HG02678 (cell line): ENCODE data around the gene TSHZ2.
A peak's percentile ranks its signal among the peaks of the same experiment; 100 is the strongest.

ENCODE experiments used
- ATAC-seq: cut with Tn5 transposase; IDR thresholded peaks from one replicate; pipeline ENCODE4 v1.9.1; 2021; ENCODE audit warnings: mild to moderate bottlenecking, moderate library complexity; ENCODE audit not compliant: unreplicated experiment

The TSHZ2 gene

DNA sequence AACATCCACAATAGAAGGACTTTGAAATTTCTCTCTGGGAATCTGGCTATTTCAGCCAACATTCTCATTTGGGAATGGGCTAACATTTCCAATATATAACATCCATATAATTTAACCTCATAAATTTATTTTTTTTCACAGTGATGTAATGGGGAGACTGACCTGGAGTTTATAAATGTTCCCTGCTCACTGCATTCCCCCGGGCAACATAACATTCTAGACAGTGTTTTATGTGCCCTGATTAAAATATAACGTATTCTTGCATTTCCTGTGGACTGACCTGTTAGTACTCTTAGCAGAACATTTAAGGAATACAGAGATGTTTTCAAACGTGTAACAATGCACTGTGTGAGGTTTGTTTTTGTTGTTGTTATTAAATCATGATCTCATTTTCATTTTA, 20.9 kb downstream of the TSHZ2 start:
- ATAC-seq: no peak

DNA sequence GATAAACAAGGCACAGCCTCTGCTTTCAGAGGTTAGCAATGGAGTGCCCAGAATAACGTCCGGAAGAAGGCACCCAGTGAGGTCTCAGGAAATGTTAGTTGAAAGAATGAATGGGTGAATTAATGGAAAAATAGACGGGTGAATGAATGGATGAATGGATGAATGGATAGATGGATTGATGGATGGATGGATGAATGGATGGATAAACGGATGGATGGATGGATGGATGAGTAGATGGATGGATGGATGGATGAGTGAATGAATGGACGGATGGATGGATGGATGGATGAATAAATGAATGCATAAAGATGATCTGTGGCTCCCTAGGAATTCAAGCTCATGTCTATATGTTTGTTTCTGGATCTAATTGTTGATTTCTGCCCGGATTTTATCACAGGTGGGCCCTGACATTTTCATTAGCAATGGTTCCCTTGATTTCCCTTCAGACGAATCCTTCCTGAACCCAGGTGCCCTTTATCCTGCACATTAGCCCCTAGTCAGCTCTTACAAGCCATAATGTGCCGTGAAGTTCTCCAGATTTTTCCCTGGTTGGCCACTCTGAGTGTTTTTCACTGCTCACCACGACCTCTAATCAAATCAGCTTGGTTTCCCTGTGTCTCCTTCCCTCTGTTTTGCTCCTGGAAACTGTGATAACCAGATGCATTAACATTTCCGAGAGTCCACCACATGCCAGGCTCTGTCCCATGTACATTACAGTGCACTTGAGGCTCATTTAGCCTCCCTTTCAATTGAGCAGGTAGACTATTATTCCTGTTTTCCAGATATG, 22.2 kb downstream of the TSHZ2 start:
- ATAC-seq: no peak

DNA sequence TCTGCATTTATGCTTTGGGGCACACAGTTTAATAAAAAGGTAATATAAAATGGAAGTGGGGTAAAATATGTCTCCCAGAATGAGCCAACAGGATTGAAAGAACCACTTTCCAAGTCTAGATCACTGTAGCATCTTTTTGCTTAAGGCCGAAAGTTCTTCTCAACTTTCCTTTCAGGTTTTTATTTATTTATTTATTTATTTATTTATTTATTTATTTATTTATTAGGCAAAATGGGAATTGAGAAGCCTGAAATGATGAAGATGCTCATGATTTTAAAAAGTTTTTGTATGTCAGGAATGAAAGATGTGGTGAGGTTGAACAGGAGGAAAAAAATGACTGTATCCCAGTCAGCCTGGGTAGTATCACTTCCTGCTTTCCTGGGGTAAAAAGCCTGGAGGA, 24.0 kb downstream of the TSHZ2 start:
- no peak for ATAC-seq

DNA sequence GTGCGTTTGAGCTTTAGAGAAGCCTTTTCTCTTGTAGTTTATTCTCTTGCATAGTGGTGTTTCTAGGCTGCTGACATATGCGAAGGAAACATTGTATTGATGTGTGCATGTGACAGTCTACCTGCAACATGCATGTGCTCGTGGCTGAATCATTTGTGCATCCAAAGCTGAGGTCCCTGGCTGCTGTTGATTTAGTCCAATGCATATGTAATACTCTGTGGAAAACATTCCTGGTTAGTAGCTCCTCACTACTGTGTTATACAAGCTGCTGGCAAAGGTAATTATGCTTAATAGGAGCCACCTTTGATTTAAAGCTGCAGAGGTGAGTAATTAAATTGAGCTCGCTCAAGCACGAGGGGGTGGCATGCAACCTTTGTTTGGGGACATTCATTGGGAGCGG, 24.5 kb downstream of the TSHZ2 start:
- ATAC-seq: no peak

DNA sequence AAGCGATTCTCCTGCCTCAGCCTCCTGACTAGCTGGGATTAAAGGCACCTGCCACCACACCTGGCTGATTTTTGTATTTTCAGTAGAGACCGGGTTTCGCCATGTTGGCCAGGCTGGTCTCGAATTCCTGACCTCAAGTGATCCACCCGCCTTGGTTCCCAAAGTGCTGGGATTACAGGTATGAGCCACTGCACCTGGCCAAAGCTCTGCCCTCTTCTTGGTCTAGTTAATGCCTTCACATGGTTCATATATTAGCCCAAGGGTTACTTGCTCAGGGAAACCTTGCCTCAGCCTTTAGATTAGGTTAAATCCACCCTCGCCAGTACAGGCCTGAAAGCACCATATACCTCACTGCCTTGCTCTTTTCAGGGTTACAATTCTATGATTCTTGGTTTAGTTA, 26.1 kb downstream of the TSHZ2 start:
- ATAC-seq: no peak

DNA sequence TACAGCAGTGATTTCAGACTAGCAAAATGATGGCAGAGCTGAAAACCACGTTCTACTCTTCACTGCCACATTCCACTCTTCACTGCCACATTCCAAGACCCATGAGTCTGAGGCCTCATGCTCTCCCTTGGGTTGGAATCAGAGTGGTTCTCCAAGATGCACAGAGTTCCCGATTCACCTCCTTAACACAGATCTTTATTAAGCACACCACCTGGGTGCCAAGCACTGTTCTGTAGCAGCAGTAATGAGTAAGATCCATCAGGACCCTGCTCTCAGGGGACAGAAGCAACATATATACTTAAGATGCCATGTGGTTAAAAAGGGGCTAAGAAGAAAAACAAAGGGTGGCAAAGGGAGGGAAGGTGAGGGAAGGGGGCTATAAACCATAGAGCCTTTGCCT, 26.9 kb downstream of the TSHZ2 start:
- no peak for ATAC-seq

DNA sequence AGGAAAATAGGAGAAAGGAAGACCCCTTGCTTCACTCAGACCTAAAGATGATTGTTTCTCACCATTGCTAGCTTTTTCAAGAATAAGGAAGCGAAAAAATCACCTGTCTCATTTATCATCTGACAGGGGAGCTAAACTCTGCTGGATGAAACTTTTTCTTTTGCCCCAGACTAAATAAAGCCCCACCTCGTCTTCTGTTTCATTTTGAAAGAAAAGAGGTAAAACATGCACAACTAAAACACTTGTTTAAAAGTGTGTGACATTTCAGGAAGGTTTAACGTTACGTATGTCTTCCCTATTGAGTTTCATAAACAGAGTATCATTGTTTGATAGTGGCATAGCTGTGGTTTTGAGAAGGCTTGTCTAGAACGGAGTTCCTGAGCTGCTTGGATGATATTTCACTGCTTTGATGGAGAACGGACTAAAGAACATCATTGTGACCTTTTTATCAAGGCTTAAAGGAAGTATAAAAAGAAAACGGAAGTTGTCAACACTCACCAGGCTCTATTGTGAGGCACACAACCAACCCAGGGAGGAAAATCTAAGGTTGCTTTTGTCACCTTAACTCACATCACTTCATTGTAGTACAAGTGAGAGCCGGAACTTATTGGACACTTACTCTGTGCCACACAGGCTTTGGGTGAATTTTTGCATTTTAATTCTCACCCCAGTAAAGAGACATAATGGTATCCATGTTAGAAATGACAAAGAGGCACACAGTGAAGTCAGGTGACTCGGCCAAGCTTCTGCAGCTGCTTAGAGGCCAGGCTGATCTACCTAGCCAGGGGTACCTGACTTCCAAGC, 29.5 kb downstream of the TSHZ2 start:
- ATAC-seq: peak; percentile 75

DNA sequence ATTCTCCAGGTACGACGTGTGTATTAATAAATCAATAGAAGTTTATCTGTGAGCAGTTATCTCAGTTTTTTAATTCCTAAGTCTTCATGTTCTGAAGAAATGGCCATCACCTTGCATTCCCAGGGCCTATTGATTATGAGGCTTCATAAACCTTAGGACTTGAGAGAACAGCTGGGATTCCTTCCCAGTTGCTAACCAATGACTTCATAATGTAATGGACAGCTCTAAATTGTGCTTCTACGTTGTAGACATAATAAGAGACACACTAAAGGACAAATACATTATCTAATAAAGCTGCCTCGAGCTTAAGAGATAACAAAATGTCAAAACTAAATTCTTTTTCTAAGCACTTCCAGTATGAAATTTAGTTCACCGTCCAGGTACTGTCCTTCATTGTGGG, 30.6 kb downstream of the TSHZ2 start:
- no peak for ATAC-seq

DNA sequence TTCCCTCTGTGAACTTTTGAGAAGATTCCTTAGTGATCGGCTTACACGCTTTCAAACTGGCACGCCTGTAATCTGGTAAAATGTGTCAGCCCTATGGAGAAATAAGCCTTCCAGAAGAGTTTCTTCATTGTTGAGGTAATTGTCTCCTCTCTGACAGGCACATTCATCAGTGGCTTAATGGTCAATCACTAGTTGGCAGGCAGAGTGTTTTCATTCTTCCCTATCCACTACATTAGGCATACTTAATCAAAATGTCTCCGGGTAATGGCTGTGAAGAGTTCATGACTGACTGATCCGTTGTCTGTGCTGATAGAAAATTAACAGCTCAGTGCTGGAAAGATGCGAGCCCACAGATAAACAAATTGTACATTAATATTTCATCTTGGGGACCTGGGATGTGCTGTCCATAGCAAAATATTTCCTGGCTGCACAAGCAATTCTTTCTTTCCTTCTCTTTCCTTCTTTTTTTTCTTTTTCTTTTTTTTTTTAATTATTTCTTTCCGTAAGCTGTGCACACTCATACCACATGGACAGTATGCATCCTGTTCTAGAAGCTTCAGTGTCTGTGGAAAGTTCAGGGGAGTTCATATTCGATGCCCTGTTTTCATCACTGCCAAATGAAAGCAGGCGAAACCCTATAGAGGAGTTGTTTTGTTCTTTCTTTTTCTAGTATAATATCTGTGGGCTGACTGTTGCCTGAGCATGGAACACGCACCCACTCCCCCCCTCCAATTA, 31.4 kb downstream of the TSHZ2 start:
- ATAC-seq: no peak

DNA sequence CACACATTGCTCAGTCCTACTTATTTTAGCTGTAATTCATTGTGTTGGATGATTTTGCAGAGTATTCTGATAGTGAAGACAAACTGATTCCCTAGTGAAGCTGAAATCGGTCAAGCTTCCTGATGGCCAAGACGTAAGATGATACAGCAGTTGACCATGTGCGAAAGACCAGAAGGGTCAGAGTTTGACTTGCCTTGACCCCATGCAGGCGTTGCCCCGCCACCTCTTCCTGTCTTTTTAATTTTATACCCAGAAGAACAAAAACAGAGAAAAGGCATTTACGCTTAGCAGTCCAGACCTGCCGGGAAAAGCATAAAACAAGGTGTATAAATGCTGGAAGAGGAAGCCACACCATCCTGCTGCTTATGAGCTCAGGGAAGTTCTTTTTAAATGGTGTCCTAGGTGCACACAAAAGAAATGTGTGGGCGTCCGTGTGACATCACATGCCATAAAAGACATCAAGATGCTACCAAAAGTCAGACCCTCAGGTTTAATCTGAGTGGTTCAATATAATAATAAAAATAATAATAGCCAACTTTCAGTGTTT, 32.2 kb downstream of the TSHZ2 start:
- ATAC-seq: no peak

DNA sequence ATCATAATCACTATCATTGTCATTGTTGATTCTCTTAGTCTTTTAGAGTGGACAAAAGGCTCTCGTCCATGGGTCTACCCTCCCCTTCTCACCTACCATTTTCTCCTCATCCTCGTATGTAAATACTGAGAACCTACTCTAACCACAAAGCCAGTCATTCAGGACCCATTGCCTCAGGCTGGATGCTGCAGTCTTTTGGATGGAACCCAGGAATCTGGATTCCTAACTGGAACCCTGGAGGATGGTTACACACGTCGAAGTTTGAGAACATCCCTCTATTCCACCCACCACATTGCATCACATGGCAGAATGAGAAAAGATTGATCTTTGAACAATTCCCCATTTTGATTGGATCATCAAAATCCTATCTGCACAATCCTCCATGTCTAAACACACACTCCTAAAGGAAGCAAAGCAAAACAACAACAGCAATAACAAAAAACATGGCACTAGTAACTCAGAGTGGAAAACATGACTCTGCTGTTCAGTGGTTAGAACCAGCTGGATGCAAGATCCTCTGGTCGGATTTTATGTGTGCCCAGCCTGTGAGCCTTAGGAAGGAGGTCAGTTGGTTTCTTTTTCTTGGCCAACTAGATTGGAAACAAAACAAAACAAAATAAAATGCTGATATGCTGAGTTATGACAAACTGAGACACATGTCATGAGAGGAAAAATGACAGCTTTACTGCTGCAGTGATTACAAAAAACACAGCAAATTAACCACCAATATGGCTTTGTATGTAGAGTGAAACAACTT, 38.0 kb downstream of the TSHZ2 start:
- ATAC-seq: no peak

DNA sequence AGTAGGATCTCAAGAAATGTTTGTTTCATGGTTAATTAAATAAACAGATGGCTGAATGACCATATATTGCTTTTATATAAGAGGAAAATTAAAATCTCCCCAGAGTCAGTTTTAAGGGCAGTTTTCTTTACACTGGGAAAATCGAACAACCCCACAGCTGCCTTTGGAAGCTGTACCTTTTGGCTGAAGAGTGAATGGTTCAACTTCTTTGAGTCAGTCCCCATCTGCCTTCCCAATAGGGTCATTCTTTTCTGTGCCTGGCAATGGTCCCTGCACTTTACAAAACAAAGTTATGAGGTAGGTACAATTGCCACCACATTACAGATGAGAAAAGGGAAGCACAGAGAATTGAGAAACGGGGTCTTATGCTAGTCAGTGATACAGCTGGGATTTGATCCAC, 39.5 kb downstream of the TSHZ2 start:
- ATAC-seq: no peak

DNA sequence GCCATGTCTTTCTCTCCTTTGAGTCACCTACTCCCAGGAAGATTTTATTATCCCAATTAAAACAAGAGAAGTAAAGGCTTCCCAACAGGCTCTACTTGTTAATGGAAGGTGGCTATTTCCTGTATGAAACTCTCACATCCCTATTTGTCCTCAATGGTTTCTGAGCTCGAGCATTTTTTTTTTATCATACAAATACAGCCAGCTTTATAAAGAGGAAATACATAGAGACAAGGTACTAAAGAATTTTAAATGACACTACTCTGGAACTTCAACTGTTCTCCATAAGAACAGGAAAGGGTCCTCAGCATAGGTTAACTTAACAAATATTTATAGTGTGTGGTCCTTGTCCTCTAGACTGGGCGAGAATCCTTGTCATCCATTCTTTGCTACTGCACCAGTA, 41.0 kb downstream of the TSHZ2 start:
- ATAC-seq: no peak

DNA sequence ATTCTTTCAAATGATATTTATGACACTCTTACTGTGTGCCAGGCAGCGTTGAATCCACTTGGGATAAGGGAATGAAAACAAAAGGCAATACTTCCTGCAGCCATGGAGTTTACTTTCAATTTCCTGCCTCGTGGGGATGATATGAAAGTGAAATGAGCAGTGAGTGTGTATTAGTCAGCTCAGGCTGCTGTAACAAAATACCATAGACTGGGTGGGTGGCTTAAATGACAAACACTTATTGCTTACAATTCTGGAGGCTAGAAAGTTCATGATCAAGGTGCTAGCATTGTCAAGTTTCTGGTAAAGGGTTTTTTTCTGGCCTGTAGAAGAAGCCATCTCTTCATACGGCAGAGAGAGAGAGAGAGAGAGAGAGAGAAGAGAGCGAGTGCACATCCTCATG, 41.7 kb downstream of the TSHZ2 start:
- ATAC-seq: no peak

DNA sequence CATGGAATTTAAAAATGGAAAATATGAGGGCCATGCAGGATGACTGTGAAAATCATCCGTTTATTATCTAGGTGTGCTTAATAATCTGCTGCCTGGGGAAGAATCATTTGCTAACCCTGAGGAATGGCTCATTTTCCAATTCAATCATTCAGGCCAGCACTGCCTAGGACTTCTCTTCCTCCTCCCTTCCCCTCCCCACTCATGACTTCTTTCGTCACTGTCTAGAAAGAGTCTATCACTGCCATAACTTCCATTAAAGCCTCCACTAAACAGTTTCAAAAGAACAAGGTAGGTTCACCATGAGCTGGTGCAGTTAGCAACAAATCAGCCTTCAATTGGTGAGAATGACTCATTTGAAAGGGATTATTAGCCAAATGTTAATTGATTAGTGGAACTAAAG, 43.9 kb downstream of the TSHZ2 start:
- no peak for ATAC-seq

DNA sequence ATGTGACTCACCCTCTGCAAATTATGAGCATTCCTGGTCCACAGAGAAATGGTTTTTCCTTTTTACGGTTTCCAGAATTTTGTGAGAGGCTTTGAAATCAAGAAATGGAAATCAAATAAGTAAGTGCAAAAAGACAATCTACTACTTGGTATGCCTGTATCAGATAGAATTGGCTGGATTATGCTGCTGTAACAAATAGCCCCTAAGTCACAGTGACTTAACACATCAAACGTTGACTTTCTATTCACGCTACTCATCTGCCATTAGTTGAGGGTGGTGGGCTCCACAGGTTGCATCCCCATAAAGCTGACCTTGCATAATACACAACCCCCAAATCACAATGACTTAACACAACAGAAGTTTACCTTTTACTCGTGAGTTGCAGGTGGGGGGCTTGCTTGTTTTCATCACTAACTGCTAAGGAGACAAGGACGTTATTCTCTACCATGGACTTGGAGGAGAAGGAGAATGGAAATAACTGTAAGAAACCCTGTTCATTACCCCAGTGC, 44.4 kb downstream of the TSHZ2 start:
- no peak for ATAC-seq

DNA sequence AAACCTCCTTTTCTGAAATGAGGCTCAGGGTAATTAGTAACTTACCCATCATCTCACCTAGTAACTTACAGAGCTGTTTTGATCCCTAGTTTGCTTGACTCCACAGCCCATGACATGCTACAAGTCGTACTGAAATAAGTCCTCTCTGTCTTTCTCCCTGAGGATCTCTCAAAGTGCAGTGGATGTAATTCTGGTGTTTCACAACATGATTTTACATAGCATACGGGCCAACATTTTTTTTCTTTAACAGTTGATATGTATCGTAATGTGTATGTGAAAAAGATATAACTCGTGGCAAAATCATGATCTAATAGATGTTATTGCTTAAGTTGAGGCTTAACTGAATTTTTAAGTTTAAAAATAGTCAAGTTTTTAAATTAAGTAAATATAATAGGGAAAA, 45.0 kb downstream of the TSHZ2 start:
- no peak for ATAC-seq

DNA sequence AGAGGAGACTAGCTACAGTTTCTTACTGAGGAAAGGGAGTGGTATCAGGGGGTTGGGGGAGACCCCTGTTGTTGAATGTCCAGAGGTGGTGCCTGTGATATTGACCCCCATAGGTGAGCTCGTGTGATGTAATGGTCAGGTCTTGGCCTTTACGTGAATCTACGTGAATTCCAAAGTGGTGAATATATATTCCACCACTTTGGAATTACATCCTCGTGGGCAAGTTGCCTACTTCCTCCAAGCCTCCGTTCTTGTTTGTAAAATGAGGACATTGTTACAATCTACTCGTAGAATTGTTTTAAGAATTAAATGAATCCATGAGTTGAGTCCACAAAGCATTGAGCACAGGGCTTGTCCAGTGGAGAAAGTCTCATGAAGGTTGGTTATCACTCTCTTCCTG, 47.3 kb downstream of the TSHZ2 start:
- no peak for ATAC-seq

DNA sequence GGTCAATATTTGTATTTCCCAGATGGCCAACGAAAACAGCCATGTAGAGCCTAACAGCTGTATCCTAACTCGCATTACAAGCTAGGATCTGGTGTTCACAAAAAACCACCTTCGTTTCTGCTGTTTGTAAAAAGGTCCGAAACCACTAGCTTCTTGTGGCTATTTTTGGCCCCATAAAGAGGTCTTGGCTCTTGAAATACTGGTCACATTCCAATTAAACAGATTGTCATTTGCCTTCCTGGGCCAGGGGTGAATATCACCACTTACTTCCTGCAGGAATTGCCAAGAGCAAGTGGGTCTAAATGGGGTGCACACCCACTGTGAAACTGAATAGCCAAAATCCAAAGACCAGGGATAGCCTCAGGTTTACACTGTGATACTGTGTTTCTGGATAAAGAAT, 48.2 kb downstream of the TSHZ2 start:
- ATAC-seq: no peak

DNA sequence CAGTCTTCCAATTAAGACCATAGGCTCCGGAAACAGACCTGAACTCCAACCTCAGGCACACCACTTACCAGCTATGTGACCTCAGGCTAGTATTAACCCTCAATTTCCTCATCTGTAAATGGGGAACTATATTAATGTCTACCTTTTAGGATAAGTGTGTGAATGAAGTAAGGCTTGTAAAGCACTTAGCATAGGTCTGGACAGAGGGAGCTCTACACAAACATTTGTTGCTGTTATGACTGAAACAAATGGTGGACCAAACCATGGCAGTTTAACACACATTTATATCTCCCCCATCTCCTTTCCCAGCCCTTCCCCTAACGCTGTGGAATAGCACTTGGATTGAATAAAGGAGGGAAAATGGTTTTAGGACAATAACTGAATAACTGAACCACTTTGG, 48.7 kb downstream of the TSHZ2 start:
- no peak for ATAC-seq

DNA sequence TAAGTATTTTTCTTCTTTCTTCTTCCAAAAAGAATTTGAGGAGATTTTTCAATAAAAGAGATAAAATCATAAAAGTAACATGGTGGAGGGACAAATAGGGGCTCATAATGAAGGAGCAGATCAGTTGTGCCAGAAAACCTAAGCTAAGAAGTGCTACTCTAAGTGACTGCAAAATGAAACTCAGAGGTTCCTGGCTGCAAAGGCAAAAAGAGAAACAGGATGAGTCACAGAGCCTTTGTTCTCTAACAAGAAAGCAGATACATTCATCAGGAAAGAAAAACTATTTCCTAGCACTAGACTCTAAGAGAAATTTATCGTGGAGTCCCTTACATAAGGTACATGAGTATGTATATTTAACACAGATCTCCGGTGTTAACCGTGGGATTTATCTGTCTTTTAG, 49.8 kb downstream of the TSHZ2 start:
- ATAC-seq: no peak
